ENCODE results near the gene ZSCAN9. TPM values are rescaled to one million over a fixed set of nuclear protein-coding genes. Genes with fewer than 3 reads are reported as not detected.

The ZSCAN9 gene
- total and polyA plus RNA-seq, 9 of the 15 experiments (the other 6 are each of a cell fraction or from before 2014, with no cell fraction given), result 18.8 to 48.9 (median 28.7) TPM

- TF ChIP-seq REST (IDR thresholded peaks at IDR 0.05; ENCODE audit: borderline replicate concordance) (peak; percentile 10; the same call in 1 of the 2 replicates), REST (CRISPR knock-in tag; IDR thresholded peaks at IDR 0.05; ENCODE audit: low read depth) (no peak), POLR2A (conservative IDR thresholded peaks at IDR 0.05) (peak; percentile 75), ZC3H8 (IDR thresholded peaks at IDR 0.05) (no peak), NR2C2 (CRISPR knock-in tag; IDR thresholded peaks at IDR 0.05) (0 out of 2 replicates have a peak, but pooled peaks have one; percentile 60), NR2C2 (tag; IDR thresholded peaks at IDR 0.05) (peak; percentile 75), ZNF280B (CRISPR knock-in tag; IDR thresholded peaks at IDR 0.05) (no peak), MAZ (CRISPR knock-in tag; conservative IDR thresholded peaks at IDR 0.05 in 1 of 2, IDR thresholded peaks at IDR 0.05 in 1 of 2) (peak in 1 of 2 experiments; percentile 84; a peak in 2 of 4 replicates), MEF2D (tag; conservative IDR thresholded peaks at IDR 0.05; ENCODE audit: low read depth) (no peak), NCOR1 (IDR thresholded peaks at IDR 0.05) (peak; percentile 34; the same call in 1 of the 2 replicates), CCNT2 (IDR thresholded peaks at IDR 0.05; ENCODE audit: borderline replicate concordance, extremely low read depth, insufficient read length, low read depth, low read length) (no peak), PHF21A (IDR thresholded peaks at IDR 0.05; ENCODE audit: borderline replicate concordance, low read depth) (peak; percentile 11; the same call in 1 of the 2 replicates), GMEB1 (CRISPR knock-in tag; IDR thresholded peaks at IDR 0.05) (peak; percentile 42; the same call in 1 of the 2 replicates), SP2 (IDR thresholded peaks at IDR 0.05; ENCODE audit: extremely low read depth, low read depth, low read length, poor library complexity, severe bottlenecking) (peak; percentile 98), ZNF644 (tag; IDR thresholded peaks at IDR 0.05; ENCODE audit: low read depth) (no peak), TAL1 (IDR thresholded peaks at IDR 0.05) (no peak)
These were observed 27.2 kb downstream of the ZSCAN9 start, which contains the start of gene ZKSCAN4 (continued) for GRCh38 chr6:28252009-28252975.

Measured in K562 (cell line).